ENCODE measurements around the gene HS6ST2.

The HS6ST2 gene

GRCh38 chrX:132710656-132711155 is 247.7 kb downstream of the HS6ST2 start:
- Histone ChIP-seq H3K27ac (ENCODE audit: extremely low read depth, low read depth, low read length) (no peak overlapping the region), H3K4me1 (ENCODE audit: control insufficient read depth, insufficient read depth, low read length) (no peaks in the 10 kb centered on the region), H3K36me3 (ENCODE audit: control insufficient read depth in 2 of 2, insufficient read depth in 1 of 2, low read length in 2 of 2) (no peaks in the 10 kb centered on the region), H3K4me3 (ENCODE audit: low read depth, low read length) (no peak overlapping the region), H3K9me3 (ENCODE audit: control insufficient read depth, insufficient read depth, low read depth, low read length) (no peaks in the 10 kb centered on the region)
- ChIA-PET CTCF (interaction anchor here (0.8 kb wide), 1 partner anchor 869 kb away, joined by 4 read pairs; no protein-coding TSS in a partner anchor), POLR2A (no interaction called here)
- TF ChIP-seq HOXA7 (CRISPR knock-in tag; IDR thresholded peaks at IDR 0.05; ENCODE audit: borderline replicate concordance) (no peak), TCF7L2 (IDR thresholded peaks at IDR 0.05; ENCODE audit: borderline replicate concordance, low read depth, low read length) (no peak), ZNF266 (tag by site-specific recombination; IDR thresholded peaks at IDR 0.05; ENCODE audit: low read depth) (no peak), ZNF521 (tag by site-specific recombination; IDR thresholded peaks at IDR 0.05) (no peak), ZNF350 (tag by site-specific recombination; IDR thresholded peaks at IDR 0.05) (no peak), ZNF26 (tag by site-specific recombination; IDR thresholded peaks at IDR 0.05) (no peak), ZNF629 (tag by site-specific recombination; IDR thresholded peaks at IDR 0.05) (no peak), ZNF423 (tag by site-specific recombination; IDR thresholded peaks at IDR 0.05) (no peak), ZBTB49 (tag by site-specific recombination; IDR thresholded peaks at IDR 0.05; ENCODE audit: low read depth) (no peak), ZNF366 (tag by site-specific recombination; conservative IDR thresholded peaks at IDR 0.05) (no peak), ZNF707 (tag by site-specific recombination; IDR thresholded peaks at IDR 0.05) (no peak), ZFHX2 (tag by site-specific recombination; conservative IDR thresholded peaks at IDR 0.05) (no peak), ZNF639 (tag by site-specific recombination; IDR thresholded peaks at IDR 0.05) (no peak), ZNF529 (tag by site-specific recombination; IDR thresholded peaks at IDR 0.05; ENCODE audit: insufficient replicate concordance) (no peak), ZNF184 (tag by site-specific recombination; IDR thresholded peaks at IDR 0.05) (no peak), ZNF692 (tag by site-specific recombination; IDR thresholded peaks at IDR 0.05) (no peak), ZNF391 (tag by site-specific recombination; IDR thresholded peaks at IDR 0.05; ENCODE audit: borderline replicate concordance, low read depth) (no peak), ZNF248 (tag by site-specific recombination; IDR thresholded peaks at IDR 0.05) (no peak), ZNF558 (tag by site-specific recombination; IDR thresholded peaks at IDR 0.05) (no peak), KLF10 (tag by site-specific recombination; IDR thresholded peaks at IDR 0.05) (no peak)
